ENCODE data around the gene FBXL7. TPM values are rescaled to one million over a fixed set of nuclear protein-coding genes. Genes with fewer than 3 reads are reported as not detected.

The FBXL7 gene
- polyA plus RNA-seq, 1 donor (not counting 4 experiments of a cell fraction or from before 2014, with no cell fraction given): 0.22 TPM

DNA sequence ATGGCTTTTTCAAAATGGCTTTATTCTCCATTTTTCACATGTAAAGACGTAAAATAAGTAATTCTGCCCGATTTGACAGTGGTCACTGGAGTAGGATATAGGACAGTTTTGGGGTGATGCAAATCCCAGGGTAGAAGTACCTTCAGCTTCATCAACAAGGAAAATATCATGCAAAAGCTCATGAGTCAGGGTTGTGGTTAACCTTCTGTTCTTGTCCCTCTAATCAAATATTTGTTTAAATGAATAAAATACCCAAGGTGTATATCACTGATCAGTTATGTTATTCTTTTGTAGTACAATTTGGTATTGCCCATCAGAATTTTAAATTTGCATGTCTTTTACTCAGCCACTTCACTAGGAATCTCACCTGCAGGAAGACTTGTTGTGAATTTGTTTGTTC, 40.0 kb downstream of the FBXL7 start:
- H3K36me3 ChIP-seq (ENCODE audit: control insufficient read depth in 2 of 2, extremely low read depth in 1 of 2, insufficient read depth in 2 of 2, low read length in 2 of 2): no peaks in the 10 kb centered on the region
- no peaks in the 10 kb centered on the region for H3K27me3 ChIP-seq (ENCODE audit: control insufficient read depth, extremely low read depth, insufficient read depth, low read length)
- no peak overlapping the region for H3K4me2 ChIP-seq (ENCODE audit: control insufficient read depth, extremely low read depth, insufficient read depth, low read depth, low read length)
- H3K27ac ChIP-seq (ENCODE audit: control insufficient read depth, insufficient read depth, low read length): no peak overlapping the region
- H3K9me1 ChIP-seq (ENCODE audit: control insufficient read depth, extremely low read depth, insufficient read depth, low read length): no peaks in the 10 kb centered on the region
- no peak overlapping the region for H3K9ac ChIP-seq (ENCODE audit: control insufficient read depth, extremely low read depth, insufficient read depth, low read length)
- dilution Hi-C loops (cut with MboI; ENCODE audit: extremely low pct_ligation_motif_present, low sequenced_read_pairs): no loop called here
- H3K4me3 ChIP-seq (ENCODE audit: control insufficient read depth in 2 of 3, extremely low read depth in 1 of 3, insufficient read depth in 2 of 3, low read depth in 1 of 3, low read length in 3 of 3): no peak overlapping the region
- DNase-seq (ENCODE audit: low read depth, low spot score): no peak
- no peak for TF ChIP-seq EZH2 (IDR thresholded peaks at IDR 0.05; ENCODE audit: low read length)
- TF ChIP-seq, protein P1, sequence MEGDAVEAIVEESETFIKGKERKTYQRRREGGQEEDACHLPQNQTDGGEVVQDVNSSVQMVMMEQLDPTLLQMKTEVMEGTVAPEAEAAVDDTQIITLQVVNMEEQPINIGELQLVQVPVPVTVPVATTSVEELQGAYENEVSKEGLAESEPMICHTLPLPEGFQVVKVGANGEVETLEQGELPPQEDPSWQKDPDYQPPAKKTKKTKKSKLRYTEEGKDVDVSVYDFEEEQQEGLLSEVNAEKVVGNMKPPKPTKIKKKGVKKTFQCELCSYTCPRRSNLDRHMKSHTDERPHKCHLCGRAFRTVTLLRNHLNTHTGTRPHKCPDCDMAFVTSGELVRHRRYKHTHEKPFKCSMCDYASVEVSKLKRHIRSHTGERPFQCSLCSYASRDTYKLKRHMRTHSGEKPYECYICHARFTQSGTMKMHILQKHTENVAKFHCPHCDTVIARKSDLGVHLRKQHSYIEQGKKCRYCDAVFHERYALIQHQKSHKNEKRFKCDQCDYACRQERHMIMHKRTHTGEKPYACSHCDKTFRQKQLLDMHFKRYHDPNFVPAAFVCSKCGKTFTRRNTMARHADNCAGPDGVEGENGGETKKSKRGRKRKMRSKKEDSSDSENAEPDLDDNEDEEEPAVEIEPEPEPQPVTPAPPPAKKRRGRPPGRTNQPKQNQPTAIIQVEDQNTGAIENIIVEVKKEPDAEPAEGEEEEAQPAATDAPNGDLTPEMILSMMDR (optimal IDR thresholded peaks at IDR 0.05 in 1 of 3, IDR thresholded peaks at IDR 0.05 in 1 of 3, conservative IDR thresholded peaks at IDR 0.05 in 1 of 3; ENCODE audit: extremely low read depth in 1 of 3, insufficient read depth in 2 of 3, low read length in 3 of 3): no peak
- FAIRE-seq: no peak
- H3K9me3 ChIP-seq (ENCODE audit: control insufficient read depth, low read depth, low read length): no peaks in the 10 kb centered on the region
- H2AFZ ChIP-seq (ENCODE audit: control insufficient read depth, low read length): no peak overlapping the region
- H4K20me1 ChIP-seq (ENCODE audit: control insufficient read depth, extremely low read depth, insufficient read depth, low read length): no peaks in the 10 kb centered on the region
- no peaks in the 10 kb centered on the region for H3K4me1 ChIP-seq (ENCODE audit: control insufficient read depth, extremely low read depth, insufficient read depth, low read length)
- no peaks in the 10 kb centered on the region for H3K79me2 ChIP-seq (ENCODE audit: control insufficient read depth, insufficient read depth, low read length)

DNA sequence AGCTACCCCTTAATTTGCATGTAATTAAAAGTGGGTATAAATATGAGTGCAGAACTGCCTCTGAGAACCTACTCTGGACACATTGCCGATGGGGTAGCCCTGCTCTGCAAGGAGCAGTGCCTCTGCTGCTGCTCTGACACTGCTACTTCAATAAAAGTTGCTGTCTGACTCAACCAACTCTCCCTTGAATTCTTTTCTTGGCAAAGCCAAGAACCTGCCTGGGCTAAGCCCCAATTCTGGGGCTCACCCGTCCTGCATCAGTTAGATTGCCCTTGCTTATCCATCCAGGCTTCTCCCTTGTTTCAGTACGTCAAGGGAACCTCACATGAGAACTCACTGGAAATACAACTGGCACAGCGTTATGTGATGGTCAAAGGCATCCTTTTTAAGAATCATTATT, 44.1 kb downstream of the FBXL7 start:
- Histone ChIP-seq H3K9me3 (ENCODE audit: control insufficient read depth, low read depth, low read length) (no peaks in the 10 kb centered on the region), H4K20me1 (ENCODE audit: control insufficient read depth, extremely low read depth, insufficient read depth, low read length) (no peaks in the 10 kb centered on the region), H3K9ac (ENCODE audit: control insufficient read depth, extremely low read depth, insufficient read depth, low read length) (no peak overlapping the region), H3K4me2 (ENCODE audit: control insufficient read depth, extremely low read depth, insufficient read depth, low read depth, low read length) (no peak overlapping the region), H3K36me3 (ENCODE audit: control insufficient read depth in 2 of 2, extremely low read depth in 1 of 2, insufficient read depth in 2 of 2, low read length in 2 of 2) (no peaks in the 10 kb centered on the region), H3K27ac (ENCODE audit: control insufficient read depth, insufficient read depth, low read length) (no peak overlapping the region), H3K9me1 (ENCODE audit: control insufficient read depth, extremely low read depth, insufficient read depth, low read length) (no peaks in the 10 kb centered on the region), H2AFZ (ENCODE audit: control insufficient read depth, low read length) (no peak overlapping the region), H3K4me1 (ENCODE audit: control insufficient read depth, extremely low read depth, insufficient read depth, low read length) (no peaks in the 10 kb centered on the region), H3K79me2 (ENCODE audit: control insufficient read depth, insufficient read depth, low read length) (no peaks in the 10 kb centered on the region), H3K4me3 (ENCODE audit: control insufficient read depth in 2 of 3, extremely low read depth in 1 of 3, insufficient read depth in 2 of 3, low read depth in 1 of 3, low read length in 3 of 3) (no peak overlapping the region), H3K27me3 (ENCODE audit: control insufficient read depth, extremely low read depth, insufficient read depth, low read length) (no peaks in the 10 kb centered on the region)
- FAIRE-seq (no peak), DNase-seq (ENCODE audit: low read depth, low spot score) (no peak)
- dilution Hi-C loops (cut with MboI; ENCODE audit: extremely low pct_ligation_motif_present, low sequenced_read_pairs): no loop called here
- TF ChIP-seq, protein P1 (optimal IDR thresholded peaks at IDR 0.05 in 1 of 3, IDR thresholded peaks at IDR 0.05 in 1 of 3, conservative IDR thresholded peaks at IDR 0.05 in 1 of 3; ENCODE audit: extremely low read depth in 1 of 3, insufficient read depth in 2 of 3, low read length in 3 of 3): no peak
- TF ChIP-seq EZH2 (IDR thresholded peaks at IDR 0.05; ENCODE audit: low read length): no peak
